ENCODE results near the gene CLIC1.

DNA sequence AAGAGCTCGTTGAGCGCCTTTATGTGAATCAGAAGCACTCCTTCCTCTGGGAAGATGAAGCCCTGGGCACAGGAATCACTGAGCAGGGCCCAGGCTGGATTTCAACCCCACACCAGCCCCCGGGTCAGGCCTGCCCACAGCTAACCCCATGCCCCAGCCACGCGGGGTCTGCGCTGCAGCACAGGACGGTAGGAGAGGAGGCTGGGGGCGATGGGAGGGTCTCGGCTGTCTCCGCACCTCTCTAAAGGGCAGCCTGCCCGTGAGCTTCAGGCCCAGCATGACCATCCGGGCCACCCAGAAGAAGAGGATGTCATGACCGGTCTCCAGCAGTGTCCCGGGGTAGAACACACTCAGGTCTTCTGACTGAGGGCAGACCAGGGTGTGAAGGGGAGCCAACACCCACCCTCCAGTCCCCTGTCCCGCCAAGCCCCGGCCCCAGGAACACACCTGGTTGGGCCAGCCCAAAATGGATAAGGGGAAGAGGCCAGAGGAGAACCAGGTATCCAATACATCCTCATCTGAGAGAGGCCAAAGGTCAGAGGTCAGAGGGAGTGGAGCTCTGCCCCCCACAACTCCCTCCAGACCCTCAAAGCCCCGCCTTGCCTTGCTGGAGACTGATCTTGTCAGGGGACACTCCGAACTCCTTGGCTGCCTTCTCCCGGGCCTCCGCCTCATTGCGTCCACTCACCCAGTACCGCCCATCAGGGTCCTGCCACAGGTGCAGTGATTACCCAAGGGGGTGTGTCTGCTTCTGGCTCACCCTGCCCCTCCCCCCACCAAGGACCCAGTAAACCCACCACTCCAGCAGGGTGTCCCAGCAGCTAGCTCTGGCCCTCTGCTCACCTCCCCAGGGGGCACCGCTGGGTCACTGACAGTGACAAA, 45.2 kb upstream of the CLIC1 start:
- no peak for TF ChIP-seq POLR2A (IDR thresholded peaks at IDR 0.05)
- TF ChIP-seq POLR2AphosphoS5 (IDR thresholded peaks at IDR 0.05): no peak
